ENCODE data around the gene GATB. TPM values are rescaled to one million over a fixed set of nuclear protein-coding genes. Genes with fewer than 3 reads are reported as not detected.

Gene GATB
- total and polyA plus RNA-seq, 5 donors: 87.5 to 182 (median 94.1) TPM

- Histone ChIP-seq H3K4me1 (ENCODE audit: control insufficient read depth, insufficient read depth, low read length) (peaks cover 13% of the 10 kb centered on the region), H3K27ac (ENCODE audit: low read length) (peak overlapping the region; percentile 49)
- intact Hi-C loops (cut with DNase I): no loop called here
These were observed 89.2 kb downstream of the GATB start for GRCh38 chr4:151671541-151672059.

GRCh38 chr4:151670843-151671242 is 90.0 kb downstream of the GATB start:
- Histone ChIP-seq H3K4me3 (ENCODE audit: low read length) (no peak overlapping the region), H3K27me3 (ENCODE audit: control insufficient read depth, insufficient read depth) (no peaks in the 10 kb centered on the region), H3K9me3 (ENCODE audit: control insufficient read depth, low read length) (no peaks in the 10 kb centered on the region), H3K4me1 (ENCODE audit: control insufficient read depth, insufficient read depth, low read length) (peaks cover 15% of the 10 kb centered on the region), H3K27ac (ENCODE audit: low read length) (no peak overlapping the region)
- ATAC-seq: peak in 1 of 2 donors; percentile 15
- no peak for DNase-seq
- WGBS: 73% methylated on average over 5 of the region's 5 CpGs
- intact Hi-C loops (cut with DNase I): no loop called here

More at GRCh38 chr4:151671541-151672059, 89.2 kb downstream of the GATB start:
- H3K9me3 ChIP-seq (ENCODE audit: control insufficient read depth, low read length): no peaks in the 10 kb centered on the region
- H3K4me3 ChIP-seq (ENCODE audit: low read length): no peak overlapping the region
- ATAC-seq (peak; percentile 68 to 70), DNase-seq (no peak)
- H3K27me3 ChIP-seq (ENCODE audit: control insufficient read depth, insufficient read depth): no peaks in the 10 kb centered on the region
- WGBS: 44% methylated on average over 14 of the region's 14 CpGs

- no peak overlapping the region for H3K4me3 ChIP-seq (ENCODE audit: low read length)
- intact Hi-C loops (cut with DNase I): no loop called here
- H3K27ac ChIP-seq (ENCODE audit: low read length): no peak overlapping the region
- H3K4me1 ChIP-seq (ENCODE audit: control insufficient read depth, insufficient read depth, low read length): peaks cover 15% of the 10 kb centered on the region
- DNase-seq (no peak), ATAC-seq (no peak)
- WGBS: 87% methylated on average over 9 of the region's 9 CpGs
- no peaks in the 10 kb centered on the region for H3K9me3 ChIP-seq (ENCODE audit: control insufficient read depth, low read length)
- no peaks in the 10 kb centered on the region for H3K27me3 ChIP-seq (ENCODE audit: control insufficient read depth, insufficient read depth)
These were observed 90.8 kb downstream of the GATB start for GRCh38 chr4:151669990-151670389.

- no peak for DNase-seq
- Histone ChIP-seq H3K4me3 (ENCODE audit: low read length) (no peak overlapping the region), H3K27me3 (ENCODE audit: control insufficient read depth, insufficient read depth) (no peaks in the 10 kb centered on the region), H3K27ac (ENCODE audit: low read length) (peak overlapping the region; percentile 79), H3K9me3 (ENCODE audit: control insufficient read depth, low read length) (no peaks in the 10 kb centered on the region), H3K4me1 (ENCODE audit: control insufficient read depth, insufficient read depth, low read length) (peaks cover 9% of the 10 kb centered on the region)
- intact Hi-C loops (cut with DNase I): no loop called here
- WGBS: 87% methylated on average over 4 of the region's 4 CpGs
- ATAC-seq: no peak
These were observed 92.0 kb downstream of the GATB start for GRCh38 chr4:151668689-151669402.

GRCh38 chr4:151667666-151668065 is 93.1 kb downstream of the GATB start:
- 77% methylated on average over 4 of the region's 4 CpGs for WGBS
- peaks cover 5% of the 10 kb centered on the region for H3K4me1 ChIP-seq (ENCODE audit: control insufficient read depth, insufficient read depth, low read length)
- DNase-seq (no peak), ATAC-seq (no peak)
- peak overlapping the region; percentile 79 for H3K27ac ChIP-seq (ENCODE audit: low read length)
- H3K9me3 ChIP-seq (ENCODE audit: control insufficient read depth, low read length): no peaks in the 10 kb centered on the region
- no peak overlapping the region for H3K4me3 ChIP-seq (ENCODE audit: low read length)
- intact Hi-C loops (cut with DNase I): no loop called here
- no peaks in the 10 kb centered on the region for H3K27me3 ChIP-seq (ENCODE audit: control insufficient read depth, insufficient read depth)

GRCh38 chr4:151667048-151667447 is 93.8 kb downstream of the GATB start:
- no peak for ATAC-seq
- WGBS: 19% methylated on average over 3 of the region's 3 CpGs
- intact Hi-C loops (cut with DNase I): no loop called here
- no peak overlapping the region for H3K4me3 ChIP-seq (ENCODE audit: low read length)
- H3K4me1 ChIP-seq (ENCODE audit: control insufficient read depth, insufficient read depth, low read length): peaks cover 5% of the 10 kb centered on the region
- DNase-seq: no peak
- no peaks in the 10 kb centered on the region for H3K27me3 ChIP-seq (ENCODE audit: control insufficient read depth, insufficient read depth)
- H3K27ac ChIP-seq (ENCODE audit: low read length): peak overlapping the region; percentile 74
- H3K9me3 ChIP-seq (ENCODE audit: control insufficient read depth, low read length): no peaks in the 10 kb centered on the region

- Histone ChIP-seq H3K27me3 (ENCODE audit: control insufficient read depth, insufficient read depth) (no peaks in the 10 kb centered on the region), H3K4me1 (ENCODE audit: control insufficient read depth, insufficient read depth, low read length) (peaks cover 5% of the 10 kb centered on the region), H3K27ac (ENCODE audit: low read length) (peak overlapping the region; percentile 74), H3K4me3 (ENCODE audit: low read length) (no peak overlapping the region), H3K9me3 (ENCODE audit: control insufficient read depth, low read length) (no peaks in the 10 kb centered on the region)
- DNase-seq (no peak), ATAC-seq (no peak)
- WGBS: 64% methylated on average over 5 of the region's 5 CpGs
- intact Hi-C loops (cut with DNase I): no loop called here
These were observed 94.3 kb downstream of the GATB start for GRCh38 chr4:151666501-151666900.

- WGBS: 70% methylated on average over 9 of the region's 9 CpGs
- no peaks in the 10 kb centered on the region for H3K9me3 ChIP-seq (ENCODE audit: control insufficient read depth, low read length)
- no peaks in the 10 kb centered on the region for H3K27me3 ChIP-seq (ENCODE audit: control insufficient read depth, insufficient read depth)
- peak overlapping the region; percentile 47 for H3K27ac ChIP-seq (ENCODE audit: low read length)
- H3K4me1 ChIP-seq (ENCODE audit: control insufficient read depth, insufficient read depth, low read length): peaks cover 5% of the 10 kb centered on the region
- intact Hi-C loops (cut with DNase I): no loop called here
- ATAC-seq (no peak), DNase-seq (no peak)
- H3K4me3 ChIP-seq (ENCODE audit: low read length): no peak overlapping the region
These were observed 95.1 kb downstream of the GATB start for GRCh38 chr4:151665785-151666127.

- DNase-seq: no peak
- H3K27me3 ChIP-seq (ENCODE audit: control insufficient read depth, insufficient read depth): no peaks in the 10 kb centered on the region
- intact Hi-C loops (cut with DNase I): no loop called here
- no peak for ATAC-seq
- peak overlapping the region; percentile 38 for H3K27ac ChIP-seq (ENCODE audit: low read length)
- peaks cover 5% of the 10 kb centered on the region for H3K4me1 ChIP-seq (ENCODE audit: control insufficient read depth, insufficient read depth, low read length)
- no peak overlapping the region for H3K4me3 ChIP-seq (ENCODE audit: low read length)
- WGBS: 61% methylated on average over 12 of the region's 12 CpGs
- no peaks in the 10 kb centered on the region for H3K9me3 ChIP-seq (ENCODE audit: control insufficient read depth, low read length)
These were observed 95.6 kb downstream of the GATB start for GRCh38 chr4:151665022-151665784.

GRCh38 chr4:151664289-151664688 is 96.5 kb downstream of the GATB start:
- DNase-seq (no peak), ATAC-seq (no peak)
- H3K4me3 ChIP-seq (ENCODE audit: low read length): no peak overlapping the region
- no peak overlapping the region for H3K27ac ChIP-seq (ENCODE audit: low read length)
- no peaks in the 10 kb centered on the region for H3K9me3 ChIP-seq (ENCODE audit: control insufficient read depth, low read length)
- 94% methylated on average over 2 of the region's 2 CpGs for WGBS
- peaks cover 5% of the 10 kb centered on the region for H3K4me1 ChIP-seq (ENCODE audit: control insufficient read depth, insufficient read depth, low read length)
- intact Hi-C loops (cut with DNase I): no loop called here
- H3K27me3 ChIP-seq (ENCODE audit: control insufficient read depth, insufficient read depth): no peaks in the 10 kb centered on the region

GRCh38 chr4:151663109-151663508 is 97.7 kb downstream of the GATB start:
- WGBS: 62% methylated on average over 7 of the region's 7 CpGs

More at GRCh38 chr4:151663109-151663508, 97.7 kb downstream of the GATB start:
- H3K27me3 ChIP-seq (ENCODE audit: control insufficient read depth, insufficient read depth): no peaks in the 10 kb centered on the region
- H3K27ac ChIP-seq (ENCODE audit: low read length): no peak overlapping the region
- ATAC-seq (no peak), DNase-seq (no peak)
- peaks cover 2% of the 10 kb centered on the region for H3K4me1 ChIP-seq (ENCODE audit: control insufficient read depth, insufficient read depth, low read length)
- intact Hi-C loops (cut with DNase I): no loop called here
- H3K4me3 ChIP-seq (ENCODE audit: low read length): no peak overlapping the region
- H3K9me3 ChIP-seq (ENCODE audit: control insufficient read depth, low read length): no peaks in the 10 kb centered on the region

Measured in right cardiac atrium (tissue), 5 donors.